ENCODE data around the gene CDC34.

The CDC34 gene

GRCh38 chr19:484494-484893 lies 47.1 kb upstream of the CDC34 start:
- no peak for TF ChIP-seq SPI1 (IDR thresholded peaks at IDR 0.05; ENCODE audit: borderline replicate concordance, low read depth)
- Histone ChIP-seq H3K4me3 (replicated peaks; ENCODE audit: insufficient read depth, low read length) (no peak overlapping the region), H3K27ac (replicated peaks) (no peak overlapping the region), H3K27me3 (ENCODE audit: insufficient read depth, poor library complexity, severe bottlenecking) (no peaks in the 10 kb centered on the region)
- DNase-seq (ENCODE audit: low read depth in 1 of 2, low spot score in 1 of 2): no peak

- H3K27ac ChIP-seq (replicated peaks): no peak overlapping the region
- no peak for DNase-seq (ENCODE audit: low read depth in 1 of 2, low spot score in 1 of 2)
- TF ChIP-seq REST (IDR thresholded peaks at IDR 0.05; ENCODE audit: insufficient replicate concordance, low read depth) (no peak), GABPA (IDR thresholded peaks at IDR 0.05; ENCODE audit: low read depth) (no peak), CTCF (IDR thresholded peaks at IDR 0.05; ENCODE audit: insufficient read depth, low read length) (no peak), POLR2AphosphoS5 (IDR thresholded peaks at IDR 0.05; ENCODE audit: low read depth) (no peak), SPI1 (IDR thresholded peaks at IDR 0.05; ENCODE audit: borderline replicate concordance, low read depth) (no peak)
- H3K27me3 ChIP-seq (ENCODE audit: insufficient read depth, poor library complexity, severe bottlenecking): no peaks in the 10 kb centered on the region
- H3K4me3 ChIP-seq (replicated peaks; ENCODE audit: insufficient read depth, low read length): no peak overlapping the region
These were observed 46.5 kb upstream of the CDC34 start for GRCh38 chr19:485077-485476.

GRCh38 chr19:485583-486236 lies 45.9 kb upstream of the CDC34 start:
- H3K27ac ChIP-seq (replicated peaks): no peak overlapping the region
- no peak for DNase-seq (ENCODE audit: low read depth in 1 of 2, low spot score in 1 of 2)
- TF ChIP-seq SPI1 (IDR thresholded peaks at IDR 0.05; ENCODE audit: borderline replicate concordance, low read depth) (no peak), POLR2AphosphoS5 (IDR thresholded peaks at IDR 0.05; ENCODE audit: low read depth) (no peak), CTCF (IDR thresholded peaks at IDR 0.05; ENCODE audit: insufficient read depth, low read length) (no peak), REST (IDR thresholded peaks at IDR 0.05; ENCODE audit: insufficient replicate concordance, low read depth) (no peak), GABPA (IDR thresholded peaks at IDR 0.05; ENCODE audit: low read depth) (no peak)

GRCh38 chr19:488505-489417 lies 42.8 kb upstream of the CDC34 start:
- Histone ChIP-seq H3K4me3 (replicated peaks; ENCODE audit: insufficient read depth, low read length) (peak overlapping the region; percentile 74), H3K27ac (replicated peaks) (peak overlapping the region; percentile 99), H3K27me3 (ENCODE audit: insufficient read depth, poor library complexity, severe bottlenecking) (no peaks in the 10 kb centered on the region)
- peak; percentile 91 to 94 for DNase-seq (ENCODE audit: low read depth in 1 of 2, low spot score in 1 of 2)
- TF ChIP-seq REST (IDR thresholded peaks at IDR 0.05; ENCODE audit: insufficient replicate concordance, low read depth) (peak; percentile 37), POLR2AphosphoS5 (IDR thresholded peaks at IDR 0.05; ENCODE audit: low read depth) (peak; percentile 68), GABPA (IDR thresholded peaks at IDR 0.05; ENCODE audit: low read depth) (no peak; the same call in 1 of the 2 replicates)

More at GRCh38 chr19:485583-486236, 45.9 kb upstream of the CDC34 start:
- Histone ChIP-seq H3K27me3 (ENCODE audit: insufficient read depth, poor library complexity, severe bottlenecking) (no peaks in the 10 kb centered on the region), H3K4me3 (replicated peaks; ENCODE audit: insufficient read depth, low read length) (no peak overlapping the region)
